ENCODE data around the gene SLC16A12. TPM values are rescaled to one million over a fixed set of nuclear protein-coding genes. Genes with fewer than 3 reads are reported as not detected.
A peak's percentile ranks its signal among the peaks of the same experiment; 100 is the strongest.

SLC16A12 gene
- total RNA-seq, 1 donor from 2014 or later = 0.75 TPM

DNA sequence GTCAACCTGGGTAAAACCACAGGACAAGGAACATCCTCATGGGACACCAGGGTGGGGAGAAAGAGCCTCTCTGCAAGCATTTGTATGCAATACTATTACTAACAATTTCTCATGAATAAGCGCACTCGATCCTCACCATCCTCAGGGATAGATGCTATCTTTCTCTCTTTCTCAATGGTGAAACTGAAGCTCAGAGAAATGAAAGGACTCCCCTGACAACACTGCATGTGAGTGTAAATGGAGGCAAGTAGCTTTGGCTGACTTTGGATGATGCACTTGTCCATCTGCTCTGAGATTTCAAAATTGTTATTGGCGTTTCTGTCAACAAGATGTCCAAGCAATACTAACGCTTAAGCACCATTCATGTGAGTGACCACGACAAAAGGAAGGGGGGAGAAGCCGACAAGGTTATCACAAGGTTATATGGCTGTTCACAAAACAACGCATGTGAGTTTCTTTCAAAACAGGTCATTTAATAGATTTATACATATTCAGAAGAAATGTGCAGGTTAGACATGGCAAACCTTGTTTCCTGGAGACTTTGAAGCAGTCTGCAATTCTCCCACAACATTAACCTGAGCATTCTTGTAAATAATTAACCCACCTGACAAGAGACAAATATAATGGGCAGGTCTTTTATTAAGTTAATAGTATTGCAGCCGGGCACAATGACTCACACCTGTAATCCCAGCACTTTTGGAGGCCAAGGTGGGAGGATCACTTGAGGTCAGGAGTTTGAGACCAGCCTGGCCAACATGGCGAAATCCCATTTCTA is 67.0 kb downstream of the SLC16A12 start:
- no peak for DNase-seq (ENCODE audit: low read depth)

DNA sequence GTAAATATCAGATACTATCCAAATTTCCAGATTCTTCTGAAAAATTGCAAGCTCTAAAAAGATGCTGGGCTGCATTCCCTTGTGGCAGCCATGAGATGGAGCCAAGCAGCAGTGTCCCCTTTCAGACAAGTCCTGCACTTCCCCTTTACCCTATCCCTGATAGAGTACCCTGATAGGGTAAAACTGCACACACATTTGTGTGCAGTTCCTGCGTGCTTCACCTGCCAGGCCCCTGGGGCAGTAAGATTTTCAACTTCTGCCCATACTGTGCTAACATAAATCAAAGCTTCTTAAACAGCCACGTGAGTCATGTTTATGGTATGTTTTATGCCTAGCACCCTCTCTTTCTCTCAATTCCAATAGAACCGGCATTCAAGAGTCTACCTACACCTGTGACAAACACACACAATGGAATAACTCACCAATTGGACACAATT is 68.8 kb downstream of the SLC16A12 start:
- no peaks in the 10 kb centered on the region for H3K36me3 ChIP-seq (ENCODE audit: control insufficient read depth, insufficient read depth, low read length)
- DNase-seq (ENCODE audit: low read depth) = peak; percentile 70
- TF ChIP-seq, protein P1, sequence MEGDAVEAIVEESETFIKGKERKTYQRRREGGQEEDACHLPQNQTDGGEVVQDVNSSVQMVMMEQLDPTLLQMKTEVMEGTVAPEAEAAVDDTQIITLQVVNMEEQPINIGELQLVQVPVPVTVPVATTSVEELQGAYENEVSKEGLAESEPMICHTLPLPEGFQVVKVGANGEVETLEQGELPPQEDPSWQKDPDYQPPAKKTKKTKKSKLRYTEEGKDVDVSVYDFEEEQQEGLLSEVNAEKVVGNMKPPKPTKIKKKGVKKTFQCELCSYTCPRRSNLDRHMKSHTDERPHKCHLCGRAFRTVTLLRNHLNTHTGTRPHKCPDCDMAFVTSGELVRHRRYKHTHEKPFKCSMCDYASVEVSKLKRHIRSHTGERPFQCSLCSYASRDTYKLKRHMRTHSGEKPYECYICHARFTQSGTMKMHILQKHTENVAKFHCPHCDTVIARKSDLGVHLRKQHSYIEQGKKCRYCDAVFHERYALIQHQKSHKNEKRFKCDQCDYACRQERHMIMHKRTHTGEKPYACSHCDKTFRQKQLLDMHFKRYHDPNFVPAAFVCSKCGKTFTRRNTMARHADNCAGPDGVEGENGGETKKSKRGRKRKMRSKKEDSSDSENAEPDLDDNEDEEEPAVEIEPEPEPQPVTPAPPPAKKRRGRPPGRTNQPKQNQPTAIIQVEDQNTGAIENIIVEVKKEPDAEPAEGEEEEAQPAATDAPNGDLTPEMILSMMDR (IDR thresholded peaks at IDR 0.05; ENCODE audit: insufficient read depth, low read length, poor library complexity, severe bottlenecking) = peak; percentile 57

More for the DNA sequence above, 67.0 kb downstream of the SLC16A12 start:
- no peaks in the 10 kb centered on the region for H3K36me3 ChIP-seq (ENCODE audit: control insufficient read depth, insufficient read depth, low read length)
- H3K4me3 ChIP-seq (ENCODE audit: low read depth, low read length) = no peak overlapping the region
- TF ChIP-seq, protein P1 (IDR thresholded peaks at IDR 0.05; ENCODE audit: insufficient read depth, low read length, poor library complexity, severe bottlenecking) = no peak
- no peaks in the 10 kb centered on the region for H3K27me3 ChIP-seq (ENCODE audit: control insufficient read depth, insufficient read depth, low read length)

DNA sequence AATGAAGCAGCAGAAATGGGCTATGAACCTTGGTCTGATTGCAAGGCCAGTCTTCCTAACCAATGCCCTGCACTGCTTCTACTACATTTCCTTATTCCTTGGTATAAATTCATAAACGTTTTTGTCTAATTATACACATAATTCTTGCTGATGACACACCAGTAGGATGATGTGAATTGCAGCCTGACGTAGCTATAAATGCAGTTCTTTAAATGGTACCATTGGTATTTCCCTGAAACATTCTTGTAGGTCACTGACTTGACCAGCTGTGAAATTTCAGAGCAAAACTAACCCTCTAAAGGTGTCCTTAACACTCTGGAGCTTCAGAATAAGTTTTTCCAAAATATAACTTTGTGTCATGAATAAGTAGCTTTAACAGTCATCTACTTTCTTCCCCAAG is 70.2 kb downstream of the SLC16A12 start:
- Histone ChIP-seq H3K36me3 (ENCODE audit: control insufficient read depth, insufficient read depth, low read length) (no peaks in the 10 kb centered on the region), H3K4me3 (ENCODE audit: low read depth, low read length) (no peak overlapping the region), H3K27me3 (ENCODE audit: control insufficient read depth, insufficient read depth, low read length) (no peaks in the 10 kb centered on the region)
- no peak for DNase-seq (ENCODE audit: low read depth)
- TF ChIP-seq, protein P1 (IDR thresholded peaks at IDR 0.05; ENCODE audit: insufficient read depth, low read length, poor library complexity, severe bottlenecking) = no peak

More for the DNA sequence above, 68.8 kb downstream of the SLC16A12 start:
- Histone ChIP-seq H3K27me3 (ENCODE audit: control insufficient read depth, insufficient read depth, low read length) (no peaks in the 10 kb centered on the region), H3K4me3 (ENCODE audit: low read depth, low read length) (no peak overlapping the region)

DNA sequence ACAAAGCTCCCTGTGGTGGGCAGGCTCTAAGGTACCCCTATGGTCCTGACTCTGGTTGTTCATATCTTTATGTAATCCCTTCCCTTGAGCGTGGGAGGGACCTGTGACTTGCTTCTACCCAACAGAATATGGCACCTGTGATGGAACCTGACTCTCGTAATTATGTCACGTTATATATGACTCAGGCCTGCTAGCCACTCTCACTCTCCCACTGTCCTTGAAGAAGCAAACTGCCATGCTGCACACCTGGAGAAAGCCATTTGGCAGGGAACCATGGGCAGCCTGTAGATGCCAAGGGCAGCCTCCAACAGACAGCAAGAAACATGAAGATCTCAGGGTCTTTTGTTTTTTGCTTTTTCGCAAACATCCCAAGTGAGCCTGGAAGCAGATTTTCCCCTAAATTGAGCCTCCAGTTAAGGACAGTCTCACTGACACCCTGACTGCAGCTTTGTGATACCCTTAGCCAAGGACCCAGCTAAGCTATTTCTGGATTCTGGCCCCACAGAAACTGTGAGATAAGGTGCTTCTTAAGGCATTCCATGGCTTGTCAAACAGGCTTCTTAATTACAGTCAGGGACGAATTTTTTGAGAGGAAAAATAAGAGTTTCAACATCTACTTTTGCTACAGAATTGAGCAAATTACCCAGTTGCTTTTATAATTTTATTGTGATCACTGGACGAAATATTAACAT is 71.4 kb downstream of the SLC16A12 start:
- TF ChIP-seq, protein P1 (IDR thresholded peaks at IDR 0.05; ENCODE audit: insufficient read depth, low read length, poor library complexity, severe bottlenecking) = no peak
- DNase-seq (ENCODE audit: low read depth) = no peak
- H3K27me3 ChIP-seq (ENCODE audit: control insufficient read depth, insufficient read depth, low read length) = no peaks in the 10 kb centered on the region
- H3K36me3 ChIP-seq (ENCODE audit: control insufficient read depth, insufficient read depth, low read length) = no peaks in the 10 kb centered on the region
- no peak overlapping the region for H3K4me3 ChIP-seq (ENCODE audit: low read depth, low read length)

DNA sequence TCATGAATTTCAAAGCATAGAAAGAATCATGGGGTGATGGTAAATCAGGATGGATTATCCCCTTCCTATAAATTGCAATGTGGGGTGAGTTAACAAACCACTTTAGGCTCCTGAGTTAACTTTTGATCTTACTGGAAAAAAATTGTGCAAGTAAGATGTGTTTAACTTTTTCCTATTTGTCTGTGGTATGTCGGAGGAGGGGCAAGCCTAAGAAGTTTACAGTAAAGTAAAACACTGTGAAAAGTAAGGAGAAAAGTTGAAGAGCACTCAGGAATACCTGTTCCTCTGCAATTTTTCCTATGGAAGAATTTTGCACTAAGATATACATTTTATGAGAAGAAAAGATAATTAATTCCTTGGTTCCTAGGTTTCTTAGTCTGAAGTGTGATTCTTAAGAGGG is 76.6 kb downstream of the SLC16A12 start:
- TF ChIP-seq, protein P1 (IDR thresholded peaks at IDR 0.05; ENCODE audit: insufficient read depth, low read length, poor library complexity, severe bottlenecking) = no peak
- no peak for DNase-seq (ENCODE audit: low read depth)
- Histone ChIP-seq H3K36me3 (ENCODE audit: control insufficient read depth, insufficient read depth, low read length) (no peaks in the 10 kb centered on the region), H3K4me3 (ENCODE audit: low read depth, low read length) (no peak overlapping the region), H3K27me3 (ENCODE audit: control insufficient read depth, insufficient read depth, low read length) (no peaks in the 10 kb centered on the region)

Data from kidney epithelial cell (primary cell).